Left ventricle myocardium inferior (tissue), 1 donor: Measurements from ENCODE around the gene VCP. TPM values are rescaled to one million over a fixed set of nuclear protein-coding genes. Genes with fewer than 3 reads are reported as not detected.

Experiments
- DNase-seq: peaks from one replicate; pipeline ENCODE4 v3.0.0-alpha.2; 2020
- H3K27ac ChIP-seq: fragments of 200-600 bp; replicated peaks from 2 replicates; pipeline ENCODE4 v1.8.0; 2021
- H3K27me3 ChIP-seq: fragments of 200-600 bp; 2 replicates; pipeline ENCODE4 v1.8.0; 2021; ENCODE audit warnings: low read depth
- H3K36me3 ChIP-seq: fragments of 200-600 bp; 2 replicates; pipeline ENCODE4 v1.8.0; 2021
- H3K4me1 ChIP-seq: fragments of 200-600 bp; 2 replicates; pipeline ENCODE4 v1.8.0; 2021
- H3K4me3 ChIP-seq: fragments of 200-600 bp; 2 replicates; pipeline ENCODE4 v1.8.0; 2021; ENCODE audit warnings: mild to moderate bottlenecking, moderate library complexity
- H3K9me3 ChIP-seq: fragments of 200-600 bp; replicated peaks from 2 replicates; pipeline ENCODE4 v1.8.0; 2021
- CTCF ChIP-seq: fragments of 200-600 bp; IDR thresholded peaks from 2 replicates; pipeline ENCODE4 v1.8.0; 2021; ENCODE audit warnings: antibody characterized with exemption, mild to moderate bottlenecking, borderline replicate concordance
- intact Hi-C: fragments of 100-400 bp; cut with micrococcal nuclease; formaldehyde crosslinking; loops from one replicate; pipeline ENCODE4 v1.11.0; 2022
- total RNA-seq: library from RNA; stranded (reverse); fragmentation: NEBNext Ultra II Directional; extraction: Animal tissue kit (Norgen Biotek cat#: 25700); gene quantifications from one replicate; pipeline ENCODE4 v1.2.1, GENCODE V29; 2021
- donor health status: DM: no; HTN: yes; CAD: no; lungs with severe emphysema.

VCP gene
- total RNA-seq, 1 donor from 2014 or later = 253 TPM

GRCh38 chr9:35075358-35075757 is 2.9 kb upstream of the VCP start:
- Histone ChIP-seq H3K4me3 (no peak overlapping the region), H3K27me3 (no peaks in the 10 kb centered on the region), H3K27ac (no peak overlapping the region), H3K4me1 (peaks cover 50% of the 10 kb centered on the region), H3K36me3 (peaks cover 15% of the 10 kb centered on the region), H3K9me3 (no peaks in the 10 kb centered on the region)
- TF ChIP-seq CTCF = no peak
- intact Hi-C loops = no loop called here
- DNase-seq = no peak

- H3K4me1 ChIP-seq = peaks cover 51% of the 10 kb centered on the region
- H3K4me3 ChIP-seq = no peak overlapping the region
- H3K36me3 ChIP-seq = peaks cover 18% of the 10 kb centered on the region
- no peaks in the 10 kb centered on the region for H3K27me3 ChIP-seq
- no peaks in the 10 kb centered on the region for H3K9me3 ChIP-seq
- intact Hi-C loops = no loop called here
- no peak for TF ChIP-seq CTCF
- no peak overlapping the region for H3K27ac ChIP-seq
- no peak for DNase-seq
Observed at GRCh38 chr9:35074791-35075190, 2.4 kb upstream of the VCP start.

GRCh38 chr9:35074141-35074540 is 1.7 kb upstream of the VCP start:
- Histone ChIP-seq H3K27me3 (no peaks in the 10 kb centered on the region), H3K27ac (no peak overlapping the region), H3K36me3 (peaks cover 19% of the 10 kb centered on the region), H3K4me1 (peaks cover 51% of the 10 kb centered on the region), H3K9me3 (no peaks in the 10 kb centered on the region), H3K4me3 (no peak overlapping the region)
- intact Hi-C loops = no loop called here
- no peak for TF ChIP-seq CTCF
- no peak for DNase-seq

GRCh38 chr9:35073279-35073612 is 821 bp upstream of the VCP start:
- peaks cover 24% of the 10 kb centered on the region for H3K36me3 ChIP-seq
- intact Hi-C loops = no loop called here
- H3K4me3 ChIP-seq = peak overlapping the region; percentile 75
- H3K4me1 ChIP-seq = peaks cover 51% of the 10 kb centered on the region
- H3K27me3 ChIP-seq = no peaks in the 10 kb centered on the region
- TF ChIP-seq CTCF = no peak
- H3K27ac ChIP-seq = peak overlapping the region; percentile 97
- DNase-seq = no peak
- H3K9me3 ChIP-seq = no peaks in the 10 kb centered on the region

GRCh38 chr9:35071814-35072460 is 488 bp downstream of the VCP start:
- peak; percentile 88 for DNase-seq
- peak; percentile 54 for TF ChIP-seq CTCF
- H3K27ac ChIP-seq = peak overlapping the region; percentile 97
- H3K4me1 ChIP-seq = peaks cover 60% of the 10 kb centered on the region
- intact Hi-C loops = no loop called here
- H3K27me3 ChIP-seq = no peaks in the 10 kb centered on the region
- no peaks in the 10 kb centered on the region for H3K9me3 ChIP-seq
- H3K36me3 ChIP-seq = peaks cover 34% of the 10 kb centered on the region
- peak overlapping the region; percentile 75 for H3K4me3 ChIP-seq
